ENCODE measurements around the gene PPP1R3D. TPM values are rescaled to one million over a fixed set of nuclear protein-coding genes. Genes with fewer than 3 reads are reported as not detected.

The PPP1R3D gene
- total and polyA plus RNA-seq, 2 of the 13 experiments (the other 11 are each of a cell fraction or from before 2014, with no cell fraction given), result 1.2 to 3.7 TPM

- Histone ChIP-seq H3K9me3 (ENCODE audit: low read length) (no peaks in the 10 kb centered on the region), H4K20me1 (ENCODE audit: insufficient read depth, low read length) (no peaks in the 10 kb centered on the region), H3K4me1 (ENCODE audit: insufficient read depth, low read length) (no peaks in the 10 kb centered on the region), H3K36me3 (replicated peaks in 1 of 2; ENCODE audit: control insufficient read depth in 1 of 2, insufficient read depth in 2 of 2, low read length in 2 of 2) (no peaks in the 10 kb centered on the region), H2AFZ (ENCODE audit: low read length) (no peak overlapping the region), H3K27me3 (ENCODE audit: control insufficient read depth in 1 of 2, insufficient read depth in 2 of 2, low read length in 2 of 2) (no peaks in the 10 kb centered on the region; a peak in 1 of 5 replicates), H3K4me3 (replicated peaks in 1 of 3; ENCODE audit: insufficient read depth in 1 of 3, low read depth in 2 of 3, low read length in 3 of 3) (no peak overlapping the region), H3K4me2 (ENCODE audit: low read depth, low read length) (no peak overlapping the region), H3K27ac (ENCODE audit: extremely low read length, insufficient read depth, low read length) (no peak overlapping the region), H3K9ac (ENCODE audit: insufficient read depth, low read depth, low read length) (no peak overlapping the region), H3K79me2 (ENCODE audit: insufficient read depth, low read length) (no peaks in the 10 kb centered on the region)
- ATAC-seq (peak; percentile 39; the same call in 2 of the 3 replicates), DNase-seq (ENCODE audit: low spot score) (no peak), FAIRE-seq (no peak)
- intact Hi-C loops (cut with micrococcal nuclease; ENCODE audit: unreplicated experiment) (no loop called here), in situ Hi-C loops (cut with HindIII; ENCODE audit: extremely low pct_ligation_motif_present, low pct_unique_long_range_greater_than_20kb) (no loop called here)
- BruUV-seq (replicated peaks), result no TSS peak
- POLR2A ChIA-PET, result no interaction called here
- TF ChIP-seq ZNF160 (CRISPR knock-in tag; IDR thresholded peaks at IDR 0.05), result no peak
- no peak for TF ChIP-seq ZIK1 (CRISPR knock-in tag; IDR thresholded peaks at IDR 0.05; ENCODE audit: borderline replicate concordance, low read depth)
- WGBS (ENCODE audit: low lambda C conversion rate), result 18% methylated on average over 9 of the region's 9 CpGs
- CTCF ChIA-PET (ENCODE audit: low intra/inter-chr PET ratio, low total read pairs), result no interaction called here
Observed at GRCh38 chr20:59977086-59977485, 37.0 kb upstream of the PPP1R3D start.

- Histone ChIP-seq H2AFZ (ENCODE audit: low read length) (no peak overlapping the region), H3K4me2 (ENCODE audit: low read depth, low read length) (no peak overlapping the region), H3K9me3 (ENCODE audit: low read length) (no peaks in the 10 kb centered on the region), H3K27me3 (ENCODE audit: control insufficient read depth in 1 of 2, insufficient read depth in 2 of 2, low read length in 2 of 2) (no peaks in the 10 kb centered on the region; a peak in 1 of 5 replicates), H3K9ac (ENCODE audit: insufficient read depth, low read depth, low read length) (no peak overlapping the region), H3K27ac (ENCODE audit: extremely low read length, insufficient read depth, low read length) (no peak overlapping the region), H3K4me1 (ENCODE audit: insufficient read depth, low read length) (no peaks in the 10 kb centered on the region), H3K36me3 (replicated peaks in 1 of 2; ENCODE audit: control insufficient read depth in 1 of 2, insufficient read depth in 2 of 2, low read length in 2 of 2) (no peaks in the 10 kb centered on the region), H4K20me1 (ENCODE audit: insufficient read depth, low read length) (no peaks in the 10 kb centered on the region), H3K4me3 (replicated peaks in 1 of 3; ENCODE audit: insufficient read depth in 1 of 3, low read depth in 2 of 3, low read length in 3 of 3) (no peak overlapping the region), H3K79me2 (ENCODE audit: insufficient read depth, low read length) (no peaks in the 10 kb centered on the region)
- WGBS (ENCODE audit: low lambda C conversion rate), result 19% methylated on average over 6 of the region's 6 CpGs
- in situ Hi-C loops (cut with HindIII; ENCODE audit: extremely low pct_ligation_motif_present, low pct_unique_long_range_greater_than_20kb), result no loop called here
- ChIA-PET POLR2A (no interaction called here), CTCF (ENCODE audit: low intra/inter-chr PET ratio, low total read pairs) (no interaction called here)
- ATAC-seq, result 0 out of 3 replicates have a peak, but pooled peaks have one; percentile 26
- no peak for TF ChIP-seq DMTF1 (CRISPR knock-in tag; IDR thresholded peaks at IDR 0.05)
- no peak for TF ChIP-seq ZNF335 (CRISPR knock-in tag; IDR thresholded peaks at IDR 0.05)
- TF ChIP-seq ZNF430 (CRISPR knock-in tag; IDR thresholded peaks at IDR 0.05), result no peak
- TF ChIP-seq ZUFSP (CRISPR knock-in tag; IDR thresholded peaks at IDR 0.05; ENCODE audit: borderline replicate concordance), result no peak
- no peak for DNase-seq (ENCODE audit: low spot score)
- FAIRE-seq, result no peak
- BruUV-seq (replicated peaks), result no TSS peak
- intact Hi-C loops (cut with micrococcal nuclease; ENCODE audit: unreplicated experiment), result no loop called here
Observed at GRCh38 chr20:59976156-59976782, 36.2 kb upstream of the PPP1R3D start.

Measured in HepG2 (cell line).